Measurements from ENCODE around the gene SDK1. TPM values are rescaled to one million over a fixed set of nuclear protein-coding genes. Genes with fewer than 3 reads are reported as not detected.

SDK1 gene
- total RNA-seq, 4 donors from 2014 or later = 3.7 to 80.9 (median 13.1) TPM

- H3K27me3 ChIP-seq = no peaks in the 10 kb centered on the region
- no peaks in the 10 kb centered on the region for H3K36me3 ChIP-seq
- H3K4me3 ChIP-seq = no peak overlapping the region
- TF ChIP-seq, protein P1, sequence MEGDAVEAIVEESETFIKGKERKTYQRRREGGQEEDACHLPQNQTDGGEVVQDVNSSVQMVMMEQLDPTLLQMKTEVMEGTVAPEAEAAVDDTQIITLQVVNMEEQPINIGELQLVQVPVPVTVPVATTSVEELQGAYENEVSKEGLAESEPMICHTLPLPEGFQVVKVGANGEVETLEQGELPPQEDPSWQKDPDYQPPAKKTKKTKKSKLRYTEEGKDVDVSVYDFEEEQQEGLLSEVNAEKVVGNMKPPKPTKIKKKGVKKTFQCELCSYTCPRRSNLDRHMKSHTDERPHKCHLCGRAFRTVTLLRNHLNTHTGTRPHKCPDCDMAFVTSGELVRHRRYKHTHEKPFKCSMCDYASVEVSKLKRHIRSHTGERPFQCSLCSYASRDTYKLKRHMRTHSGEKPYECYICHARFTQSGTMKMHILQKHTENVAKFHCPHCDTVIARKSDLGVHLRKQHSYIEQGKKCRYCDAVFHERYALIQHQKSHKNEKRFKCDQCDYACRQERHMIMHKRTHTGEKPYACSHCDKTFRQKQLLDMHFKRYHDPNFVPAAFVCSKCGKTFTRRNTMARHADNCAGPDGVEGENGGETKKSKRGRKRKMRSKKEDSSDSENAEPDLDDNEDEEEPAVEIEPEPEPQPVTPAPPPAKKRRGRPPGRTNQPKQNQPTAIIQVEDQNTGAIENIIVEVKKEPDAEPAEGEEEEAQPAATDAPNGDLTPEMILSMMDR (IDR thresholded peaks at IDR 0.05) = no peak
- no peak for TF ChIP-seq POLR2A (IDR thresholded peaks at IDR 0.05)
- H3K27ac ChIP-seq = no peak overlapping the region
- no peaks in the 10 kb centered on the region for H3K4me1 ChIP-seq
- no peak for DNase-seq
- peaks cover 0 to 4% (median 0%) of the 10 kb centered on the region in 4 donors for H3K9me3 ChIP-seq
Observed at GRCh38 chr7:3908153-3908552, 607.1 kb downstream of the SDK1 start.

DNA sequence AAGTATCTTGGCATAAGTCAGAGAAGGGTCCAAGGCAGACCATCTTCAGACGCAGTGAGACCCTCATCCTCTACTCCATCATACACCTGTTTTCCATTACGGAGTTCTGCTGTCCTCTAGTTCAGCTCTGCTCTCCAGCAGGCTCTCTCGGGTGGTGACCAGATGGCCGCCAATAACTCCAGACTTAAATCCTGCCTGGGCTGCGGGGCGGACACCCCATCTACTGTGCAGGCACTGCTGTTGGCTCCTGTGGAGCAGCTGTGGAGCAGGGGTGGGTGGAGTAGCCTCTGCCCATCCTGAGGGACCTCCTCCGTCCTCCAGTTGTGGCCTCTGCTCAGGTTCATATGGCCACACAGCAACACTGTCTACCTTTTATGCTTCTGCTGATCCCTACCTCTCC lies 608.1 kb downstream of the SDK1 start:
- no peak overlapping the region for H3K4me3 ChIP-seq
- no peak overlapping the region for H3K27ac ChIP-seq
- H3K4me1 ChIP-seq = no peaks in the 10 kb centered on the region
- peaks cover 0 to 4% (median 0%) of the 10 kb centered on the region in 4 donors for H3K9me3 ChIP-seq
- no peaks in the 10 kb centered on the region for H3K36me3 ChIP-seq
- DNase-seq = no peak
- TF ChIP-seq POLR2A (IDR thresholded peaks at IDR 0.05) = no peak
- TF ChIP-seq, protein P1 (IDR thresholded peaks at IDR 0.05) = no peak
- no peaks in the 10 kb centered on the region for H3K27me3 ChIP-seq

DNA sequence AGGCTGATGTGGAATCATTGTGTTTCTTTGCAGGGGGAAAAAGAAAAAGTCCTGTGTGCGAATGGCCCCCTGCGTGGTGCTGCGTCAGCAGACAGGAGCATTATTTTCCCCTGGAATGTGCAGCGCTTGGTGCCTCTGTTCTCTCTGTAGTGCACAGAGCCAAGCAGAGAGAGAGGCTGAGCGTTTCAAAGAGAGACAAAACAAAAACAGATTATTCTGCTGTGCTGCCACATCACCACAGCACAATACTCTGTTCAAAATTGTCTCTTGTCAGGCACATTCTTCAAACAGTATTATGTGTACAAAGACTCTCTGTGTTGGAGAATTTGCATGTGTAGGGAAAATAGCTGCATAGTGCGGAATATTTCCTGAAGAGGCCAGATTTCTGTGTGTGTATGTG lies 609.0 kb downstream of the SDK1 start:
- Histone ChIP-seq H3K27ac (no peak overlapping the region), H3K27me3 (no peaks in the 10 kb centered on the region), H3K4me3 (no peak overlapping the region), H3K9me3 (peaks cover 0 to 4% (median 0%) of the 10 kb centered on the region in 4 donors), H3K36me3 (no peaks in the 10 kb centered on the region), H3K4me1 (no peaks in the 10 kb centered on the region)
- no peak for TF ChIP-seq POLR2A (IDR thresholded peaks at IDR 0.05)
- TF ChIP-seq, protein P1 (IDR thresholded peaks at IDR 0.05) = no peak
- DNase-seq = no peak

DNA sequence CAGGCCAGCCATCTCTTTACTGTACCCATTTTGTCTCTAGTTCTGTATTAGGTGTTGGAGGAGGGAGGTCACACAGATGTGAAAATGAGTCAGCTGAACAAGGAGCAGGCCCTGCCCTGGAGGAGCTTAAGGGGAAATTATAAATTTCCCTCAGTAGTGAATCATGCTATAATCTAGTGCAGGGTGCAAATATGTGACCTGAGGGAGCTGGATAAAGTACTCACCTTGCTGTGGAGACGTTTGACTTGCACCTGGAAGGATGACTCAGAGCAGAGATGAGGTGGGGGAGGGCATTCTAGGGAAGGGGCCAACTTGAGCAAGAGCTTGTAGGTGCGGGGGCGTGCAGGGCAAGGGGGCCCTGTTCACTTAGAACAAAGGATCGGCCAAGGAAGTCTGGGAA lies 610.6 kb downstream of the SDK1 start:
- TF ChIP-seq, protein P1 (IDR thresholded peaks at IDR 0.05) = no peak
- TF ChIP-seq POLR2A (IDR thresholded peaks at IDR 0.05) = no peak
- H3K4me1 ChIP-seq = no peaks in the 10 kb centered on the region

DNA sequence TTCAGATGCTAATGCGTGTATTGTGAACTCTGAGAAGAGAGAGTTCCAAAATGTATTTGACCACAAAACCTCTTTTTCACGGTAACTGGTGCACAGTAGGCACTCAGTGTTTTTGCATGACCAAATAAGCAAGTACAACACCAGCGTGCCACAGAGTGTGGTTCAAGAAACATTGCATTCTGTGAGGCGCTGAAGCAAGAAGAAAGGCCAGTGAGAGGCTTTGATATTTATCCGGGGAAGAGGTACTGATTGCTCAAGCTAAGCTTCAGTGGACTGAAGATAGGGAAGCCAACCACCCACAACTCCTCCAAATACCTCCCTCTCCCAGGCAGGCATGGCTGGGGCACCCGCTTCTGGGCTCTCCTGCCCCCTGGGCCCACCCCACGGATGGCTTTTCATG lies 611.2 kb downstream of the SDK1 start:
- TF ChIP-seq, protein P1 (IDR thresholded peaks at IDR 0.05) = no peak
- TF ChIP-seq POLR2A (IDR thresholded peaks at IDR 0.05) = no peak
- no peak for DNase-seq
- no peaks in the 10 kb centered on the region for H3K4me1 ChIP-seq
- H3K4me3 ChIP-seq = no peak overlapping the region
- H3K36me3 ChIP-seq = no peaks in the 10 kb centered on the region
- no peak overlapping the region for H3K27ac ChIP-seq
- no peaks in the 10 kb centered on the region for H3K27me3 ChIP-seq
- H3K9me3 ChIP-seq = peaks cover 0 to 4% (median 0%) of the 10 kb centered on the region in 4 donors

More for the DNA sequence above, 610.6 kb downstream of the SDK1 start:
- Histone ChIP-seq H3K36me3 (no peaks in the 10 kb centered on the region), H3K9me3 (peaks cover 0 to 4% (median 0%) of the 10 kb centered on the region in 4 donors), H3K4me3 (no peak overlapping the region), H3K27me3 (no peaks in the 10 kb centered on the region), H3K27ac (no peak overlapping the region)
- no peak for DNase-seq
